HG02678 (cell line): ENCODE results near the gene IQCF6.
"Not testable (repeated sequence)": the region's sequence is repeated elsewhere in the genome, so short reads cannot be mapped to it uniquely, and the experiment has no call there.

Experiments used
- ATAC-seq: cut with Tn5 transposase; IDR thresholded peaks from one replicate; pipeline ENCODE4 v1.9.1; 2021; ENCODE audit warnings: mild to moderate bottlenecking, moderate library complexity; ENCODE audit not compliant: unreplicated experiment

The IQCF6 gene

DNA sequence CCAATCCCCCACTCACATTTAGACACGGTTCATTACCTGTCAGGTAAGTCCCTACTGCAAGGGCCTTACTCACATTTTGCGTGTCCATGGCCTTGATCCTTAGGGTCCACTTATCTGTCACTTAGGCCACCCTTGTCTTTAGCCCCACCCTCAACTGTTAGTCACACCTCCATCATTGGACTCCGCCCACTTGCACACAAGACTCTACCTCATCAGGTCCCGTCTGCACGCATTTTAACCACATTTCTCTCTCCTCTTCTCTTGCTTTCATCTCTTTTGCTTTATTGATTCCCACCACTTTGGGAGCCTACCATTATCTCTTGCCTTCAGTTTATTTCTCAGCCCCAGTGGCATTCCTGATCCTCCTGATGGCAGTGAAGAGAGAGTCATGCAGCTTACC, at the start of gene IQCF6:
TSS of gene IQCF6 (minus strand) at position 101 of the 400 bp plus-strand sequence. CDS start at position 88, 13 bp downstream.
- ATAC-seq: no peak

GRCh38 chr3:51828297-51828696, 49.3 kb upstream of the IQCF6 start:
- ATAC-seq: no peak

DNA sequence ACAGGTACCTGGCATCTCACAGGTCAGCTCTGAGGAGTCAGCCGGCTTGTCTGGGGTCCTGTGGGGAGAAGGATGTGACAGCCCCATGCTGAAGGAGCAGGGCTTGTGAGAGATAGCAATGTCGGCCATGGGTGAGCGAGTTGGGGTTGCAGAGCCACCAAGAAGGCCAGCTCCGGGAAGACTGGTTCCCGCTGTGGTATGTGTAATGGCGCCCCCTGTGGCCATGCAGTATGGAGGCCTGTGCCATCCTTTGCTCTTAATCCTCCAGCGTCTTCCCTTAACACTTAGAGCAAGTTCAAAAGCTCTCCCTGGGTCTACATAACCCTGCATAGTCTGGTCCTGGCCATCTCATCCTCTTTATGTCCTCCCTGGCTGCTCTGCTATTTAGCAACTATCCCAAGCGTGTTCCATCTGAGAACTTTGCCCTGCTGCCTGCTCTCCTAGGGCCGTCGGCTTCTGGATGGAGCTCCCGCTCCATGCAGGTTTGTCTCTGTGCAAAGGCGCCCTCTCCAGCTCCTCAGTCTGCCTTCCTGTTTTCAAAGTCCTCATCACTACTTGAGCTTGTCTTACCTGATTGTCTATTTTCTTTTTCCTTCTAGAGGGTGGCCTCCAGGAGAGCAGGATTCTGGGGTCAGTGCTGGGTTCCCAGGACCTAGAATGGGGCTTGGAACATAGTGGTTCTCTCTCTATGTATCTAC, 40.8 kb upstream of the IQCF6 start:
- no peak for ATAC-seq

- no peak for ATAC-seq
Observed at GRCh38 chr3:51819151-51819550, 40.1 kb upstream of the IQCF6 start.

DNA sequence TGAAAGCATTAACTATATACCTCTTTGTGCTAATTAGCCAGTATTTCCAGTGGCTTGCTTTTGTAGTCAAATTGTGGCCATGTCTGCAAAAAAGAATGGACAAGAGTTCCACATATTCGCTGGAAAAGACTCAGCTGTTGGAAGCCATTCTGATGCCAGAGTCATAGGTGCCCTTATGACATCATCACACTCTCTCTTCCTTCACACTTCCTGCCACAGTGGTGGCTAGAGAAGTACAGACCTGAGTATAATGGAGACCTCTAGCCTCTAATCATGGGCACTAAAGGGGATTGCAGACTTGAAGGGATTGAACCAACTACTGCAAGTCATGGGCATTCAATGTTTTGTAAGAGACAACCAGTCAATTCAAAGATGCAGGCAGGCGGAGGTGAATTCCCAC, 38.3 kb upstream of the IQCF6 start:
- no peak for ATAC-seq

DNA sequence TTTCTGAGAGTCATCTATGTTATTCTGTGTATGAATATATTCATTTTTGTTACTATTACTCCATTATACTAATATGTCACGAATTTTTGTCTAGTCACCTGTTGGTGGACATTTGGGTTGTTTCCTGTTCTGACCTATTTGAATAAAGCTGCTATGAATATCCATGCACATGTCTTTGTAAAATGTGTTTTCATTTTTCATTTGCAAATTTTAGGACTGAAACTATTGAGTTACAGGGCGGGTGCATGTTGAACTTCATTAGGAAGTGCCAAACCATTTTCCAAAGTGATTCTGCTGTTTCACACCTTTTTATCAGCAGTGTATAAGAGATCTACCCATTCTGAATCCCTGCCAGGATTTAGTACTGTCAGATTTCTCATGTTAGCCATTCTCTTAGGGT, 37.7 kb upstream of the IQCF6 start:
- ATAC-seq: no peak

DNA sequence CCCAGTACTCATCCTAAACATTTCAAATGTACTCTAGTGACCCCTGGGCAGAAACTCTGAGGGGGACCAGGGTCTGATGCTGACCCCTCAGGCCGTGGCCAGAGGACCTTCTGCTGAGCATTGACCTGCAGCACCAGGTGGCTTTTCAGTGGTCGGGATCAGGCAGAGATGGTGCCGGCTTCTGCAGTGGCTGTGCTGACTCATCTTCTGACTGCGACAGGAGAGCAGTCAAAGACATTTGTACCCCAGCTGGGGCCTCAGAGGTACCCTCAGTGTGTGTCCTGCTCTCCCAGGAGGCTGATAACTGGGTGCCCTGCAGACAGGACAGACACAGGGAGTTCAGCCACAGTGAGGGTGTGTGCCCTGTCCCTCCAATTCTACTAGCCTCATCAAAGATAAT, 36.6 kb upstream of the IQCF6 start:
- ATAC-seq: no peak

DNA sequence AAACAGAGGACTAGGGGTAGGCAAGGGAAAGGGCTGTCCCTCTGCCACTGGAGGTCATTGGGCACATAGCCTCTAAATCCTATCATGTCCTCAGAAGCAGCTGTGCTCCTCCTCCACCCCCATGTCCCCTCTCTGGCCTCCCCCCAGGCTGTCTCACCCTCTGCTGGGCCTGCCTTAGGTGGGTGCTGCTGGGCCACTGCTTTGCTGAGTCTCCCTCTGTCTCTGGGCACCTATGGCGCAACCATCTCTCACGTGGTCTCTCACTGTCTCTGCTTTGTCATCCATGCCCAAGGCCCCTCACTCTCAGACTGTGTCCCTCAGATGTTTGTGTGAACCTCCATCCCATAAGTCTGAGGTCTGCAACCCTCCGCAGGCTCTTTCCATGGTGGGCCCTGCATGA, 35.0 kb upstream of the IQCF6 start:
- no peak for ATAC-seq

DNA sequence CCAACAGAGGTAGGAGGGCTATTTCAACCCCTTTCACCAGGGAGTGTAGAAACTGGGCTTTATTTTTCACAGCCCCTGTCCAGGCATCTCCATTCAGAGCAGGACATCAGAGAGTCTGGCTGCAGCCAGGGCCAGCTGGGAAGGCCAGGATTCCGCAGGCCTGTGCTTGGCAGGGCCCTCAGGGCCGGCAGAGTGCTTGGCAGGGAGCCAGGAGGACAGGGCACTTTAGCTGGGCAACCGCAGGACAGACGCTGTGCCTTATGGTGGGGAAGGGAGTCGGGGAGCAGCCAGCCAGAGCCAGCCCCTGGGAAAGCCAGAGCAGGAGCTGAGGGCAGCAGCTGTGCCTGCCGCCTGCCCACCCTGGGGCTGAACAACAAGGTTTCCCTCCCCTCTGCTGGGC, 34.5 kb upstream of the IQCF6 start:
- no peak for ATAC-seq

DNA sequence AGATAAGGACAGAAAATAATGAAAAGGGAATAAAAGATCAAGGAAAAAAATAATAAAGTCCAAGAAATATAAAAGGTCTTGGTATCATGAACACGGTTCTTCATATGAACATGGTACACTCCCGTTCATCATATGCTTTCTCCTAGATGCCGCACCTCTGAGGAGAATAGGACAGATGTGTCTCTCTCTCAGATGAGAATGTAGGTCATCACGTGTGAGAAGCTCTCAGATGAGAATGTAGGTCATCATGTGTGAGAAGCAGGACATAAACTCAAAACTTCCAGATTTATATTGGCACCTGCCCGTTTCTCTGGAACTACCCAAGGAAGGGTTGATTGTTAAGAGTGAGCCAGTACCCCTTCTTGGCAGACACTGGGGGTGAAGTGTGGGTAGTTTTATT, 29.9 kb upstream of the IQCF6 start:
- ATAC-seq: no peak

- ATAC-seq: no peak
Observed at GRCh38 chr3:51802106-51802703, 23.2 kb upstream of the IQCF6 start.

DNA sequence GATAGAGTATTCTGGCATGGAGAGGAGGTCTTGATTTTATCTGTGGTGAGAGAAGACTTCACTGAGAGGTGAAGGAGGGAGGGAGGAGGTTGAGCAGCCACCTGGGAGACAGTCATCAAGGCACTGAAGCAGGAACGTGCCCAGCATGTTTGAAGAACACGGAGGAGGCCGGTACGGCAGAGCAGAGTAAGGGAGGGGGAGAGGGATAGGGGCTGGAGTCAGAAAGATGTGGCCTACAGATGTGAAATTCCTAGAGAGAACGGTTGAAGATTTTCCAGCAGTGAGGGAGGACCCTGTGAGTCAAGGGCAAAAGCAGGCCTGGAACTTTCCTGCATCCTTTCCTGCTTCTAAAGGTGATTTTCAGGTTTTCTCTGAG, 21.7 kb upstream of the IQCF6 start:
- no peak for ATAC-seq

DNA sequence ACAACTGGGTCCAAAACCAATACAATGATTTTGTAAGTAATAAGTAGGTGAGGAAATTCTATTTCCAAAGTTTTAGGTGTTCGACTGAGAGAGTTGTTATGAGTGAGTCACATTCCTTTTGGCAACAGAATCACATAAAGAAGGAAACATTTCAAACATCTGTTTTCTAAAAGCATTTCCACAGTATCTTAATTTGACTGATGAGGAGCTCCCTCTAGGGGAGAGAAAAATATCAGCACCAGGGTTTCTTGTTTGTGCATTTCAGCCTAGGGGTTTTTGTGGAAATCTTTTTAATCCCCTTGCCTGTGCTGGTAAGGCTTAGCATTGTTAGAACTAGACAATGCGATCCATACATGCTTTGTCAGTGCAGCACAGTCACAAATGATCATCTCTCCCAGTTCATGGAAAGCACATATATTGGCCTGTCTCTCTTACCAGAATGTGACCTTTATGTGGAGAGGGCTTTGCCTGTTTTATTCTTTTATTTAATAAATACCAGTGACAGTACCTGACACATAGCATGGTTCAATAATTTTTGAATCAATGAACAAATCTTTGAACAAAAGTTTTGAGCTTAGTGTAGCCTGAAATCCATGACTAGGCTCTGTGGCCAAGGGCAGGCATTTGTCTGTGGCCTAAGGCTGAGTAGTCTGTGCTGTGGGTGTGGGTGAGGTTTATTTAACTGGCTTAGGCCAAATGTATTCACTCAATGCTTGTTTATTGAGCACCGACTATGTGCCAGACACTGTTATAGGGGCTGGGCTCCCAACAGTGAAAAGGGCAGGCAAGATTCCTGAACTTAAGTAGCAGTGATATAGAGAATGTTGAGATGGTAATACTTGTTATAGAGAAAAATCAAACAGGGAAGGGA, 21.1 kb upstream of the IQCF6 start:
- ATAC-seq: no peak

GRCh38 chr3:51798411-51798963, 19.4 kb upstream of the IQCF6 start:
- no peak for ATAC-seq

GRCh38 chr3:51796854-51797253, 17.8 kb upstream of the IQCF6 start:
- ATAC-seq: no peak

GRCh38 chr3:51794206-51794605, 15.2 kb upstream of the IQCF6 start:
- ATAC-seq: no peak

GRCh38 chr3:51792206-51792605, 13.2 kb upstream of the IQCF6 start:
- no peak for ATAC-seq

- ATAC-seq: no peak
Observed at GRCh38 chr3:51789437-51789836, 10.4 kb upstream of the IQCF6 start.

DNA sequence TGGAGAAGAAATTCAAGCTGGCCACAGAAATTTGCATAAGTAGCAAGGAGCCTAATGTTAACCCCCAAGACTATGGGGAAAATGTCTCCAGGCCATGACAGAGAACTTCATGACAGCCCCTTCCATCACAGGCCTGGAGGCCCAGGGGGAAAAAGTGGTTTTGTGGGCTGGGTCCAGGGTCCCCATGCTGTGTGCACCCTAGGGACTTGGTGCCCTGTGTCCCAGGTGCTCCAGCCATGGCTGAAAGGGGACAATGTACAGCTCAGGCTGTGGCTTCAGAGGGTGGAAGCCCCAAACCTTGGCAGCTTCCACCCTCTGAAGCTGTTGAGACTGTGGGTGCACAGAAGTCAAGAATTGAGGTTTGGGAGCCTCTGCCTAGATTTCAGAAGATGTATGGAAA, 8.5 kb upstream of the IQCF6 start:
- ATAC-seq: not testable (repeated sequence)

GRCh38 chr3:51786267-51786666, 7.2 kb upstream of the IQCF6 start:
- no peak for ATAC-seq

GRCh38 chr3:51778554-51778953, 483 bp downstream of the IQCF6 start:
- no peak for ATAC-seq

- ATAC-seq: no peak
Observed at GRCh38 chr3:51777985-51778384, 1.1 kb downstream of the IQCF6 start.
